ENCODE data around the gene ARHGAP28. TPM values are rescaled to one million over a fixed set of nuclear protein-coding genes. Genes with fewer than 3 reads are reported as not detected.

Gene ARHGAP28
- polyA plus RNA-seq, 1 donor from 2014 or later, result 9.8 TPM

- H3K9me2 ChIP-seq (ENCODE audit: insufficient read depth, low read length), result no peaks in the 10 kb centered on the region
- H3K4me3 ChIP-seq (ENCODE audit: low read length), result no peak overlapping the region
- TF ChIP-seq SMC3 (conservative IDR thresholded peaks at IDR 0.05; ENCODE audit: poor library complexity) (no peak), TAF1 (IDR thresholded peaks at IDR 0.05; ENCODE audit: low read depth) (no peak), RAD21 (conservative IDR thresholded peaks at IDR 0.05) (no peak), EP300 (conservative IDR thresholded peaks at IDR 0.05; ENCODE audit: poor library complexity, severe bottlenecking) (no peak), POLR2AphosphoS5 (IDR thresholded peaks at IDR 0.05) (no peak), MXI1 (conservative IDR thresholded peaks at IDR 0.05; ENCODE audit: poor library complexity, severe bottlenecking) (no peak), EZH2 (IDR thresholded peaks at IDR 0.05; ENCODE audit: borderline replicate concordance, insufficient read depth, low read length, poor library complexity, severe bottlenecking) (no peak), REST (IDR thresholded peaks at IDR 0.05; ENCODE audit: borderline replicate concordance) (no peak)
- TF ChIP-seq, protein P1, sequence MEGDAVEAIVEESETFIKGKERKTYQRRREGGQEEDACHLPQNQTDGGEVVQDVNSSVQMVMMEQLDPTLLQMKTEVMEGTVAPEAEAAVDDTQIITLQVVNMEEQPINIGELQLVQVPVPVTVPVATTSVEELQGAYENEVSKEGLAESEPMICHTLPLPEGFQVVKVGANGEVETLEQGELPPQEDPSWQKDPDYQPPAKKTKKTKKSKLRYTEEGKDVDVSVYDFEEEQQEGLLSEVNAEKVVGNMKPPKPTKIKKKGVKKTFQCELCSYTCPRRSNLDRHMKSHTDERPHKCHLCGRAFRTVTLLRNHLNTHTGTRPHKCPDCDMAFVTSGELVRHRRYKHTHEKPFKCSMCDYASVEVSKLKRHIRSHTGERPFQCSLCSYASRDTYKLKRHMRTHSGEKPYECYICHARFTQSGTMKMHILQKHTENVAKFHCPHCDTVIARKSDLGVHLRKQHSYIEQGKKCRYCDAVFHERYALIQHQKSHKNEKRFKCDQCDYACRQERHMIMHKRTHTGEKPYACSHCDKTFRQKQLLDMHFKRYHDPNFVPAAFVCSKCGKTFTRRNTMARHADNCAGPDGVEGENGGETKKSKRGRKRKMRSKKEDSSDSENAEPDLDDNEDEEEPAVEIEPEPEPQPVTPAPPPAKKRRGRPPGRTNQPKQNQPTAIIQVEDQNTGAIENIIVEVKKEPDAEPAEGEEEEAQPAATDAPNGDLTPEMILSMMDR (IDR thresholded peaks at IDR 0.05; ENCODE audit: poor library complexity, severe bottlenecking), result no peak
- H2AFZ ChIP-seq (ENCODE audit: low read depth, low read length), result no peak overlapping the region
- H3F3A ChIP-seq (ENCODE audit: insufficient read depth, low read length, poor library complexity, severe bottlenecking), result no peaks in the 10 kb centered on the region
- no peaks in the 10 kb centered on the region for H4K20me1 ChIP-seq (ENCODE audit: insufficient read depth)
- H3K4me2 ChIP-seq (ENCODE audit: low read length), result no peak overlapping the region
- no peaks in the 10 kb centered on the region for H3K27me3 ChIP-seq (ENCODE audit: insufficient read depth, low read depth, low read length)
- H3K36me3 ChIP-seq (ENCODE audit: insufficient read depth, low read length), result no peaks in the 10 kb centered on the region
- no peak overlapping the region for H3K27ac ChIP-seq (ENCODE audit: low read length)
- no peaks in the 10 kb centered on the region for H3K9me3 ChIP-seq (ENCODE audit: low read length)
- no peaks in the 10 kb centered on the region for H3K79me2 ChIP-seq (replicated peaks; ENCODE audit: insufficient read depth, low read length)
- no peak overlapping the region for H3K9ac ChIP-seq (ENCODE audit: low read length)
These were observed 46.9 kb upstream of the ARHGAP28 start for GRCh38 chr18:6682437-6683111.

GRCh38 chr18:6683112-6683876 is 46.2 kb upstream of the ARHGAP28 start:
- no peaks in the 10 kb centered on the region for H3F3A ChIP-seq (ENCODE audit: insufficient read depth, low read length, poor library complexity, severe bottlenecking)
- H3K9me2 ChIP-seq (ENCODE audit: insufficient read depth, low read length), result no peaks in the 10 kb centered on the region
- H2AFZ ChIP-seq (ENCODE audit: low read depth, low read length), result no peak overlapping the region
- H4K20me1 ChIP-seq (ENCODE audit: insufficient read depth), result no peaks in the 10 kb centered on the region
- no peaks in the 10 kb centered on the region for H3K79me2 ChIP-seq (replicated peaks; ENCODE audit: insufficient read depth, low read length)
- H3K27me3 ChIP-seq (ENCODE audit: insufficient read depth, low read depth, low read length), result no peaks in the 10 kb centered on the region
- TF ChIP-seq, protein P1 (IDR thresholded peaks at IDR 0.05; ENCODE audit: poor library complexity, severe bottlenecking), result no peak
- TF ChIP-seq EP300 (conservative IDR thresholded peaks at IDR 0.05; ENCODE audit: poor library complexity, severe bottlenecking) (no peak), POLR2AphosphoS5 (IDR thresholded peaks at IDR 0.05) (no peak), SMC3 (conservative IDR thresholded peaks at IDR 0.05; ENCODE audit: poor library complexity) (no peak), MXI1 (conservative IDR thresholded peaks at IDR 0.05; ENCODE audit: poor library complexity, severe bottlenecking) (no peak), EZH2 (IDR thresholded peaks at IDR 0.05; ENCODE audit: borderline replicate concordance, insufficient read depth, low read length, poor library complexity, severe bottlenecking) (no peak), TAF1 (IDR thresholded peaks at IDR 0.05; ENCODE audit: low read depth) (no peak), REST (IDR thresholded peaks at IDR 0.05; ENCODE audit: borderline replicate concordance) (no peak), RAD21 (conservative IDR thresholded peaks at IDR 0.05) (no peak)
- no peaks in the 10 kb centered on the region for H3K36me3 ChIP-seq (ENCODE audit: insufficient read depth, low read length)
- H3K27ac ChIP-seq (ENCODE audit: low read length), result no peak overlapping the region
- no peaks in the 10 kb centered on the region for H3K9me3 ChIP-seq (ENCODE audit: low read length)
- H3K4me3 ChIP-seq (ENCODE audit: low read length), result no peak overlapping the region
- no peak overlapping the region for H3K4me2 ChIP-seq (ENCODE audit: low read length)
- no peak overlapping the region for H3K9ac ChIP-seq (ENCODE audit: low read length)

Measured in neural cell (in vitro differentiated cells).